GM20431 (cell line): ENCODE measurements around the gene AEBP1.

ENCODE experiments used
- in situ Hi-C: fragments of 300-500 bp; cut with MseI, MboI; formaldehyde crosslinking; loops from one replicate; pipeline ENCODE4 v1.15.0; 2020; ENCODE audit warnings: low sequenced_read_pairs; ENCODE audit not compliant: unreplicated experiment

The AEBP1 gene

GRCh38 chr7:44066111-44066460 is 38.1 kb upstream of the AEBP1 start:
- in situ Hi-C loops = no loop called here

- in situ Hi-C loops = no loop called here
These were observed 37.6 kb upstream of the AEBP1 start for GRCh38 chr7:44066494-44067063.

- in situ Hi-C loops = no loop called here
These were observed 36.8 kb upstream of the AEBP1 start for GRCh38 chr7:44067064-44067951.

- in situ Hi-C loops = no loop called here
These were observed 36.1 kb upstream of the AEBP1 start for GRCh38 chr7:44068054-44068453.

- in situ Hi-C loops = no loop called here
These were observed 32.3 kb upstream of the AEBP1 start for GRCh38 chr7:44071726-44072363.

GRCh38 chr7:44072364-44073231 is 31.5 kb upstream of the AEBP1 start:
- in situ Hi-C loops = no loop called here

GRCh38 chr7:44073664-44074348 is 30.3 kb upstream of the AEBP1 start:
- in situ Hi-C loops = no loop called here

- in situ Hi-C loops = no loop called here
These were observed 29.8 kb upstream of the AEBP1 start for GRCh38 chr7:44074349-44074695.

GRCh38 chr7:44075296-44076075 is 28.7 kb upstream of the AEBP1 start:
- in situ Hi-C loops = no loop called here

GRCh38 chr7:44076101-44076895 is 27.8 kb upstream of the AEBP1 start:
- in situ Hi-C loops = no loop called here

GRCh38 chr7:44077061-44077460 is 27.1 kb upstream of the AEBP1 start:
- in situ Hi-C loops = no loop called here

GRCh38 chr7:44077681-44078091 is 26.5 kb upstream of the AEBP1 start:
- in situ Hi-C loops = no loop called here

GRCh38 chr7:44078521-44078920 is 25.6 kb upstream of the AEBP1 start:
- in situ Hi-C loops = no loop called here

GRCh38 chr7:44079331-44080021 is 24.7 kb upstream of the AEBP1 start:
- in situ Hi-C loops = no loop called here

GRCh38 chr7:44080118-44080517 is 24.0 kb upstream of the AEBP1 start:
- in situ Hi-C loops = no loop called here

- in situ Hi-C loops = no loop called here
These were observed 23.4 kb upstream of the AEBP1 start for GRCh38 chr7:44080686-44081265.

- in situ Hi-C loops = no loop called here
These were observed 22.8 kb upstream of the AEBP1 start for GRCh38 chr7:44081266-44081748.
